ENCODE data around the gene PCTP. TPM values are rescaled to one million over a fixed set of nuclear protein-coding genes. Genes with fewer than 3 reads are reported as not detected.
A peak's percentile ranks its signal among the peaks of the same experiment; 100 is the strongest.

Gene PCTP
- total and polyA plus RNA-seq, 2 of the 4 experiments (the other 2 are of a cell fraction), result 11.6 to 12.9 TPM

- no peaks in the 10 kb centered on the region for H4K20me1 ChIP-seq (ENCODE audit: insufficient read depth, low read length)
- BruUV-seq (replicated peaks), result no TSS peak
- ATAC-seq (ENCODE audit: low read depth), result no peak
- no peak overlapping the region for H3K14ac ChIP-seq (replicated peaks; ENCODE audit: low read depth, low read length)
- in situ Hi-C loops (cut with MboI; ENCODE audit: low sequenced_read_pairs) (no loop called here), intact Hi-C loops (cut with micrococcal nuclease) (no loop called here), dilution Hi-C loops (cut with HindIII; ENCODE audit: low sequenced_read_pairs, unreplicated experiment) (no loop called here)
- H3K4me1 ChIP-seq (ENCODE audit: control insufficient read depth, insufficient read depth, low read length), result no peaks in the 10 kb centered on the region
- no peak overlapping the region for H3K4me2 ChIP-seq (ENCODE audit: low read depth, low read length)
- H2BK5ac ChIP-seq (ENCODE audit: low read depth, low read length, poor library complexity, severe bottlenecking), result no peak overlapping the region
- no peak overlapping the region for H3K4me3 ChIP-seq (ENCODE audit: insufficient read depth, low read depth, low read length)
- no peak overlapping the region for H3K18ac ChIP-seq (ENCODE audit: low read depth, low read length)
- H3K27me3 ChIP-seq (ENCODE audit: control insufficient read depth, insufficient read depth, low read length), result no peaks in the 10 kb centered on the region
- TF ChIP-seq MAZ (IDR thresholded peaks at IDR 0.05; ENCODE audit: borderline replicate concordance, low read depth, low read length), result no peak
- TF ChIP-seq, protein P1, sequence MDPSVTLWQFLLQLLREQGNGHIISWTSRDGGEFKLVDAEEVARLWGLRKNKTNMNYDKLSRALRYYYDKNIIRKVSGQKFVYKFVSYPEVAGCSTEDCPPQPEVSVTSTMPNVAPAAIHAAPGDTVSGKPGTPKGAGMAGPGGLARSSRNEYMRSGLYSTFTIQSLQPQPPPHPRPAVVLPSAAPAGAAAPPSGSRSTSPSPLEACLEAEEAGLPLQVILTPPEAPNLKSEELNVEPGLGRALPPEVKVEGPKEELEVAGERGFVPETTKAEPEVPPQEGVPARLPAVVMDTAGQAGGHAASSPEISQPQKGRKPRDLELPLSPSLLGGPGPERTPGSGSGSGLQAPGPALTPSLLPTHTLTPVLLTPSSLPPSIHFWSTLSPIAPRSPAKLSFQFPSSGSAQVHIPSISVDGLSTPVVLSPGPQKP (IDR thresholded peaks at IDR 0.05; ENCODE audit: borderline replicate concordance, low read depth, low read length), result no peak
- TF ChIP-seq RCOR1 (IDR thresholded peaks at IDR 0.05; ENCODE audit: insufficient replicate concordance, low read length), result no peak
- TF ChIP-seq NFE2L2 (IDR thresholded peaks at IDR 0.05; ENCODE audit: low read depth, low read length), result no peak
- TF ChIP-seq CEBPB (IDR thresholded peaks at IDR 0.05; ENCODE audit: low read depth, low read length), result peak; percentile 50; the same call in 1 of the 2 replicates
- no peak overlapping the region for H2AK9ac ChIP-seq (replicated peaks; ENCODE audit: low read depth, low read length, poor library complexity)
- DNase-seq, result no peak
- ChIA-PET POLR2A (ENCODE audit: unreplicated experiment) (no interaction called here), CTCF (no interaction called here)
- no peak overlapping the region for H2AFZ ChIP-seq (replicated peaks; ENCODE audit: low read length, poor library complexity)
- H3K4ac ChIP-seq (ENCODE audit: low read depth, low read length), result no peak overlapping the region
- H3K9me3 ChIP-seq (ENCODE audit: control insufficient read depth, insufficient read depth, low read length), result no peaks in the 10 kb centered on the region
- H2AK5ac ChIP-seq (ENCODE audit: low read depth, low read length), result no peak overlapping the region
- peaks cover 2% of the 10 kb centered on the region for H3K9me1 ChIP-seq (ENCODE audit: insufficient read depth, low read length)
- H3K23ac ChIP-seq (ENCODE audit: low read depth, low read length), result no peak overlapping the region
- H3K79me1 ChIP-seq (ENCODE audit: low read depth in 1 of 2, low read length in 2 of 2), result peaks cover 2 to 5% of the 10 kb centered on the region in 2 experiments
- no peak overlapping the region for H3K27ac ChIP-seq (ENCODE audit: insufficient read depth, low read length)
- no peaks in the 10 kb centered on the region for H3K36me3 ChIP-seq (ENCODE audit: control insufficient read depth, insufficient read depth, low read length)
- no peak overlapping the region for H2BK20ac ChIP-seq (ENCODE audit: low read depth, low read length)
- H3K56ac ChIP-seq (ENCODE audit: extremely low read depth, insufficient read depth, low read length), result no peak overlapping the region
- no peak overlapping the region for H3K9ac ChIP-seq (ENCODE audit: low read depth, low read length)
- no peak overlapping the region for H2BK15ac ChIP-seq (ENCODE audit: low read depth, low read length)
- H4K8ac ChIP-seq (ENCODE audit: low read depth in 2 of 2, low read length in 2 of 2), result no peak overlapping the region
- no peak overlapping the region for H4K5ac ChIP-seq (ENCODE audit: low read depth, low read length)
- WGBS, 2 experiments (ENCODE audit: extremely low coverage in 2 of 2, insufficient read length in 1 of 2), result no CpG with 5 or more reads among the region's 1 CpG
- H2BK120ac ChIP-seq (ENCODE audit: low read depth, low read length), result no peak overlapping the region
- no peak overlapping the region for H4K91ac ChIP-seq (ENCODE audit: insufficient read depth, low read depth, low read length)
Observed at GRCh38 chr17:55746466-55746865, 4.4 kb upstream of the PCTP start.

Measured in IMR-90 (cell line).